HEK293T (cell line): Measurements from ENCODE around the gene SVIL.
"Not testable (repeated sequence)": the region's sequence is repeated elsewhere in the genome, so short reads cannot be mapped to it uniquely, and the experiment has no call there.

Source experiments
- CTCF ChIA-PET: fragments of 350-600 bp; formaldehyde crosslinking; extraction: SDS; loops from one replicate; lab custom pipeline; 2021; ENCODE audit warnings: antibody characterized with exemption, inconsistent platforms; lab: Yijun Ruan, JAX
- POLR2A ChIA-PET: fragments of 350-600 bp; formaldehyde crosslinking; extraction: SDS; loops from one replicate; lab custom pipeline; 2020; ENCODE audit warnings: antibody characterized with exemption, inconsistent platforms; lab: Yijun Ruan, JAX
- DNase-seq: peaks from one replicate; pipeline ENCODE4 v3.0.0; 2012; ENCODE audit warnings: mixed read lengths; ENCODE audit errors: extremely low spot score
- ARNT ChIP-seq: fragments of 450-650 bp; IDR thresholded peaks from 2 replicates; pipeline ENCODE4 v1.6.1; 2017; ENCODE audit warnings: mild to moderate bottlenecking
- BHLHE40 ChIP-seq: fragments of 450-650 bp; IDR thresholded peaks from 2 replicates; pipeline ENCODE4 v1.6.1; 2016; ENCODE audit warnings: mild to moderate bottlenecking, moderate library complexity, borderline replicate concordance
- CTBP1 ChIP-seq: fragments of 450-650 bp; IDR thresholded peaks from 2 replicates; pipeline ENCODE4 v1.6.1; 2016; ENCODE audit warnings: borderline replicate concordance
- ELF4 ChIP-seq: fragments of 450-650 bp; IDR thresholded peaks from 2 replicates; pipeline ENCODE4 v1.6.1; 2017; ENCODE audit warnings: antibody characterized with exemption
- FOXA1 ChIP-seq: fragments of 450-650 bp; IDR thresholded peaks from 2 replicates; pipeline ENCODE4 v1.6.1; 2016; ENCODE audit warnings: mild to moderate bottlenecking
- FOXK2 ChIP-seq: fragments of 450-650 bp; IDR thresholded peaks from 2 replicates; pipeline ENCODE4 v1.6.1; 2016; ENCODE audit warnings: mild to moderate bottlenecking
- FOXM1 ChIP-seq: fragments of 450-650 bp; IDR thresholded peaks from 2 replicates; pipeline ENCODE4 v1.6.1; 2017; ENCODE audit warnings: mild to moderate bottlenecking, borderline replicate concordance
- HDGF ChIP-seq: fragments of 450-650 bp; IDR thresholded peaks from 2 replicates; pipeline ENCODE4 v1.6.1; 2017; ENCODE audit warnings: antibody characterized with exemption, borderline replicate concordance
- L3MBTL2 ChIP-seq: fragments of 450-650 bp; conservative IDR thresholded peaks from 2 replicates; pipeline ENCODE4 v1.6.1; 2016; ENCODE audit warnings: mild to moderate bottlenecking
- LEF1 ChIP-seq: fragments of 450-650 bp; IDR thresholded peaks from 2 replicates; pipeline ENCODE4 v1.6.1; 2017; ENCODE audit warnings: mild to moderate bottlenecking, borderline replicate concordance
- NFRKB ChIP-seq: fragments of 450-650 bp; IDR thresholded peaks from 2 replicates; pipeline ENCODE4 v1.6.1; 2016; ENCODE audit warnings: mild to moderate bottlenecking, moderate library complexity
- PKNOX1 ChIP-seq: fragments of 450-650 bp; IDR thresholded peaks from 2 replicates; pipeline ENCODE4 v1.6.1; 2016
- SP1 ChIP-seq: fragments of 450-650 bp; IDR thresholded peaks from 2 replicates; pipeline ENCODE4 v1.6.1; 2017
- SUZ12 ChIP-seq: fragments of 450-650 bp; IDR thresholded peaks from 2 replicates; pipeline ENCODE4 v1.6.1; 2016; ENCODE audit warnings: mild to moderate bottlenecking
- TARDBP ChIP-seq: fragments of 450-650 bp; IDR thresholded peaks from 2 replicates; pipeline ENCODE4 v1.6.1; 2016
- ZNF384 ChIP-seq: fragments of 450-650 bp; IDR thresholded peaks from 2 replicates; pipeline ENCODE4 v1.6.1; 2016

Gene SVIL

GRCh38 chr10:29553544-29554250 is 81.1 kb downstream of the SVIL start:
- ChIA-PET CTCF (interaction anchor here (0.7 to 3.8 kb wide), 3 partner anchors 9 to 1827 kb away, joined by 3 to 18 read pairs (median 4); no protein-coding TSS in a partner anchor), POLR2A (no interaction called here)

GRCh38 chr10:29553116-29553515 is 81.7 kb downstream of the SVIL start:
- CTCF ChIA-PET: interaction anchor here (0.7 to 3.8 kb wide), 3 partner anchors 18 to 1827 kb away, joined by 4 to 18 read pairs (median 4); no protein-coding TSS in a partner anchor

More at GRCh38 chr10:29553544-29554250, 81.1 kb downstream of the SVIL start:
- TF ChIP-seq ARNT: no peak
- no peak for TF ChIP-seq BHLHE40
- TF ChIP-seq CTBP1: no peak
- no peak for TF ChIP-seq NFRKB
- TF ChIP-seq FOXK2: no peak
- no peak for TF ChIP-seq TARDBP
- no peak for TF ChIP-seq SUZ12
- TF ChIP-seq ELF4: no peak
- TF ChIP-seq FOXM1: no peak
- no peak for TF ChIP-seq LEF1
- no peak for TF ChIP-seq SP1
- TF ChIP-seq PKNOX1: no peak
- TF ChIP-seq FOXA1: no peak
- no peak for TF ChIP-seq L3MBTL2
- no peak for TF ChIP-seq HDGF
- TF ChIP-seq ZNF384: no peak
- DNase-seq: no peak

GRCh38 chr10:29549493-29549892 is 85.3 kb downstream of the SVIL start:
- CTCF ChIA-PET: interaction anchor here (1.0 kb wide), 1 partner anchor 14 kb away, joined by 3 read pairs; no protein-coding TSS in a partner anchor
- POLR2A ChIA-PET, DNase-seq: not testable (repeated sequence)

More at GRCh38 chr10:29553116-29553515, 81.7 kb downstream of the SVIL start:
- DNase-seq, POLR2A ChIA-PET: not testable (repeated sequence)

GRCh38 chr10:29546773-29547313 is 87.9 kb downstream of the SVIL start:
- ChIA-PET POLR2A (no interaction called here), CTCF (no interaction called here)
- no peak for DNase-seq
- TF ChIP-seq LEF1 (no peak), ELF4 (no peak), CTBP1 (no peak), ARNT (no peak), TARDBP (no peak), L3MBTL2 (no peak), NFRKB (no peak), FOXK2 (no peak), FOXA1 (no peak), HDGF (no peak), ZNF384 (no peak)

GRCh38 chr10:29545122-29545521 is 89.6 kb downstream of the SVIL start:
- POLR2A ChIA-PET: no interaction called here
- no peak for TF ChIP-seq ELF4
- CTCF ChIA-PET: interaction anchor here (1.0 to 1.3 kb wide), 2 partner anchors 9 to 10 kb away, joined by 3 to 6 read pairs; no protein-coding TSS in a partner anchor

GRCh38 chr10:29543715-29544114 is 91.1 kb downstream of the SVIL start:
- DNase-seq: no peak
- ChIA-PET CTCF (interaction anchor here (0.7 kb wide), 1 partner anchor 8 kb away, joined by 3 read pairs; no protein-coding TSS in a partner anchor), POLR2A (no interaction called here)
- TF ChIP-seq L3MBTL2 (no peak), ARNT (no peak), LEF1 (no peak), FOXK2 (no peak), HDGF (no peak), ZNF384 (no peak), ELF4 (no peak), TARDBP (no peak)

More at GRCh38 chr10:29545122-29545521, 89.6 kb downstream of the SVIL start:
- DNase-seq: no peak

GRCh38 chr10:29542723-29543122 is 92.0 kb downstream of the SVIL start:
- POLR2A ChIA-PET: no interaction called here
- CTCF ChIA-PET: no interaction called here
- TF ChIP-seq ZNF384 (no peak), PKNOX1 (no peak), FOXM1 (no peak), SP1 (no peak), HDGF (no peak), L3MBTL2 (no peak), ARNT (no peak)
- no peak for DNase-seq
